Fibroblast of mammary gland (primary cell): ENCODE data around the gene MYBBP1A.

Experiments
- DNase-seq: peaks from one replicate; pipeline ENCODE4 v3.0.0-alpha.2; 2010; ENCODE audit warnings: low read depth
- H3K4me3 ChIP-seq: 2 replicates; pipeline ENCODE4 v1.5.1; 2011; ENCODE audit warnings: low read depth, mild to moderate bottlenecking, low read length, moderate library complexity; ENCODE audit not compliant: control insufficient read depth
- CTCF ChIP-seq: conservative IDR thresholded peaks from 2 replicates; pipeline ENCODE4 v1.5.1; 2011; ENCODE audit warnings: low read depth, low read length, inconsistent platforms; ENCODE audit not compliant: control insufficient read depth, insufficient read depth

MYBBP1A gene

GRCh38 chr17:4553669-4554068, 1.5 kb downstream of the MYBBP1A start:
- TF ChIP-seq CTCF: no peak
- H3K4me3 ChIP-seq: peak overlapping the region; percentile 97
- no peak for DNase-seq

GRCh38 chr17:4551796-4552525, 3.2 kb downstream of the MYBBP1A start:
- DNase-seq: no peak
- no peak for TF ChIP-seq CTCF
- no peak overlapping the region for H3K4me3 ChIP-seq

DNA sequence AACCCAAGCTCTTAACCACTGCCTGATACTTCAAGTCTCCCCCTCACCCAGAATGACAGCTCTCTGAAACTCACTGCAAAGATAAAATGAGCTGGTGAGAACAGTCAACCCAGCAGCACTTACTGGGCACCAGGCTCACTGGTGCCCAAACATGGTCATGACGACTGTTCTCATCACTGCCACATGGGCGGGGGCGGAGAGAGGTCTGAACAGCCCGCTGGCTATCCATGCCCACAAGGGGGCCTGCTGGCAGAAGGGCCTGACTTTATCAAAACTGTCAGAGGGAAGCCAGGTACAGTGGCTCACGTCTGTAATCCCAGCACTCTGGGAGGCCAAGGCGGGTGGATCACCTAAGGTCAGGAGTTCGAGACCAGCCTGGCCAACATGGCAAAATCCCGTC, 4.0 kb downstream of the MYBBP1A start:
- no peak for TF ChIP-seq CTCF
- H3K4me3 ChIP-seq: no peak overlapping the region
- DNase-seq: peak; percentile 20

DNA sequence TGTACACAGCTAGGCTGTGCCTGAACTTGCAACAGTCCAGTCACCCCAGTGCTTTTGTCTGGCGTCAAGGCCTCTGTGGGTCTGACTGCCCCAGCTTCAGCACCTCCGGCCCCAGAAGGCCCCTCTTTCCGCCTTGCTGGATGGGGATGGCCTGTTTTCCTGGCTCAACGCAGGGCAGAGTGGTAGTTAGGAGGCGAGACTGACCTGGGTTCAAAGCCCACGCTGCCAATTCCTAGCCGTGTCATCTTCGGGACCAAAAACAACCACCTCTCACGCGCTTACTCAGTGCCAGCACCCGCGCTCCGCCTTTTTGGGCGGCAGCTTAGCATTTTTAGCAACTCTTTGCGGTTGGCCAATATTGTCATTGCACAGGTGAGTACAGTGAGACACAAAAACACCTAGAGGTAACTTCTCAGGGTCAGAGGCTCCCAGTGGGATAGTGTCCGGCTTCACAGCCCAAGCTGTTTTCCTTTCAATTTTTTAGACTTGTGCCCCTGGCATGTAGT, 4.6 kb downstream of the MYBBP1A start:
- H3K4me3 ChIP-seq: no peak overlapping the region
- DNase-seq: no peak
- no peak for TF ChIP-seq CTCF

- no peak overlapping the region for H3K4me3 ChIP-seq
- TF ChIP-seq CTCF: no peak
- no peak for DNase-seq
These were observed 5.2 kb downstream of the MYBBP1A start for GRCh38 chr17:4549781-4550533.

- no peak for TF ChIP-seq CTCF
- no peak for DNase-seq
- H3K4me3 ChIP-seq: no peak overlapping the region
These were observed 6.3 kb downstream of the MYBBP1A start for GRCh38 chr17:4548721-4549531.
